Heart right ventricle (tissue), 16 donors: ENCODE data around the gene DYNC1LI1. TPM values are rescaled to one million over a fixed set of nuclear protein-coding genes. Genes with fewer than 3 reads are reported as not detected.

Source experiments
- ATAC-seq, 8 donors: fragments of 200-7000 bp; cut with Tn5 transposase; one replicate each; pipeline ENCODE4 v1.9.1; 2020; ENCODE audit warnings: mild to moderate bottlenecking in 8 of 8, moderate library complexity in 8 of 8, moderate number of reproducible peaks in 1 of 8
- DNase-seq, 2 donors: peaks; one replicate each; pipeline ENCODE4 v3.0.0-alpha.2; 2020
- H3K27ac ChIP-seq, 10 donors: fragments of 200-600 bp; sonication (generic) in 2 of 10; one replicate each; pipeline versions ENCODE4 v1.5.0 to v1.8.0; 2020 to 2022; ENCODE audit warnings: mild to moderate bottlenecking in 3 of 10
- H3K27me3 ChIP-seq, 7 donors: fragments of 200-600 bp; one replicate each; pipeline ENCODE4 v1.8.0; 2021 to 2022; ENCODE audit warnings: mild to moderate bottlenecking in 2 of 7
- H3K36me3 ChIP-seq, 9 donors: fragments of 200-600 bp; sonication (generic) in 1 of 9; one replicate each; pipeline versions ENCODE4 v1.5.0 to v1.8.0; 2020 to 2022; ENCODE audit warnings: mild to moderate bottlenecking in 2 of 9
- H3K4me1 ChIP-seq, 9 donors: fragments of 200-600 bp; sonication (generic) in 1 of 9; one replicate each; pipeline versions ENCODE4 v1.5.0 to v1.8.0; 2020 to 2022; ENCODE audit warnings: mild to moderate bottlenecking in 4 of 9
- H3K4me3 ChIP-seq, 10 donors: fragments of 200-600 bp; sonication (generic) in 2 of 10; one replicate each; pipeline versions ENCODE4 v1.5.0 to v1.8.0; 2020 to 2022; ENCODE audit warnings: mild to moderate bottlenecking in 7 of 10, moderate library complexity in 2 of 10
- H3K9me3 ChIP-seq, 11 donors: fragments of 200-600 bp in 10 of 11; sonication (generic) in 2 of 11; one replicate each; pipeline versions ENCODE4 v1.5.0 to v1.8.0; 2013 to 2022; ENCODE audit warnings: mild to moderate bottlenecking in 2 of 11, control low read depth in 1 of 11, moderate library complexity in 1 of 11
- CTCF ChIP-seq, 9 donors: fragments of 200-600 bp; sonication (generic) in 2 of 9; IDR thresholded peaks; one replicate each; pipeline versions ENCODE4 v1.5.0 to v1.8.0; 2021 to 2022; ENCODE audit warnings: antibody characterized with exemption in 9 of 9, mild to moderate bottlenecking in 5 of 9, moderate library complexity in 1 of 9
- WGBS, 2 donors: extraction: QIAGEN DNeasy Blood & Tissue Kit; methylation state at CpG; one replicate each; pipeline ENCODE4 v1.1.7; 2013; ENCODE audit warnings: inconsistent platforms in 1 of 2; 5-methylcytosine and 5-hydroxymethylcytosine counted together
- intact Hi-C, 10 donors: fragments of 100-400 bp; cut with DNase I; formaldehyde crosslinking; loops; one replicate each; pipeline versions ENCODE4 v1.11.1 to v1.14.2; 2022
- polyA plus RNA-seq, 2 donors: library from polyadenylated mRNA; stranded (reverse); fragments of 200-250 nt; gene quantifications; one replicate each; pipeline ENCODE4 v1.2.3, GENCODE V29; 2013
- total RNA-seq, 10 donors: library from RNA; stranded (reverse); fragmentation: NEBNext Ultra II Directional in 3 of 10; extraction: Animal tissue kit (Norgen Biotek cat#: 25700) in 3 of 10; gene quantifications; one replicate each; pipeline versions ENCODE4 v1.2.1 to v1.2.4, GENCODE V29; 2021 to 2023
- donor health status: Arrhythmogenic right ventricular cardiomyopathy.
- donor health status: ischemic (EF 13 %, LVEDD 7.1; RV severe dilation, severe dysfunction).
- donor health status: healthy with polysubstance abuse.
- donor health status: DM: no; HTN: yes; CAD: no.
- donor health status: DM: no; HTN: no; CAD: no.
- donor health status: ischemic (EF 25% LVEDD 6.9; RV normal size, moderate dysfunction).
- donor health status: ischemic (EF 25% LVEDD 5.7; RV mildly dilated, moderate dysfunction).
- donor health status: healthy.
- donor health status: DM: yes; HTN: yes; CAD: no.
- donor health status: Ischemic cardiomyopathy.
- donor health status: ischemic (EF 35%, LVEDD 5.7; RV mildly dilated, moderate dysfunction).
- donor health status: nonischemic (EF 11% LVEDD 7.7; RV severe dilation, severe dysfunction).
- donor health status: DM: yes; HTN: yes; CAD: no.
- donor health status: PGD.
- donor health status: ischemic (EF 29% LVEDD 5.4; RV normal size, mild dysfunction).
- donor health status: nonischemic (EF 23%, LVEDD 6.1; RV moderate dilation, normal function).

DYNC1LI1 gene
- total and polyA plus RNA-seq, 12 donors: 23.4 to 69.9 (median 52.4) TPM

- Histone ChIP-seq H3K9me3 (no peaks in the 10 kb centered on the region), H3K36me3 (peaks cover 0 to 8% (median 0%) of the 10 kb centered on the region in 9 donors), H3K4me1 (peaks cover 0 to 57% (median 22%) of the 10 kb centered on the region in 9 donors), H3K27ac (no peak overlapping the region), H3K27me3 (no peaks in the 10 kb centered on the region), H3K4me3 (no peak overlapping the region)
- DNase-seq (no peak), ATAC-seq (no peak)
- WGBS, 2 donors: 68 to 75% methylated on average over 3 of the region's 3 CpGs
- TF ChIP-seq CTCF (IDR thresholded peaks at IDR 0.05): no peak
- intact Hi-C loops: no loop called here
Observed at GRCh38 chr3:32557640-32558352, 12.9 kb downstream of the DYNC1LI1 start.

- no peak for TF ChIP-seq CTCF (IDR thresholded peaks at IDR 0.05)
- H3K4me1 ChIP-seq: peaks cover 1 to 64% (median 22%) of the 10 kb centered on the region in 9 donors
- no peaks in the 10 kb centered on the region for H3K27me3 ChIP-seq
- H3K36me3 ChIP-seq: peaks cover 0 to 8% (median 0%) of the 10 kb centered on the region in 9 donors
- 67 to 82% methylated on average over 3 of the region's 3 CpGs for WGBS, 2 donors
- intact Hi-C loops: no loop called here
- DNase-seq (no peak), ATAC-seq (no peak)
- H3K4me3 ChIP-seq: no peak overlapping the region
- H3K9me3 ChIP-seq: no peaks in the 10 kb centered on the region
- no peak overlapping the region for H3K27ac ChIP-seq
Observed at GRCh38 chr3:32556332-32556731, 14.3 kb downstream of the DYNC1LI1 start.

- peaks cover 2 to 56% (median 30%) of the 10 kb centered on the region in 9 donors for H3K4me1 ChIP-seq
- no peak for DNase-seq
- H3K9me3 ChIP-seq: no peaks in the 10 kb centered on the region
- ATAC-seq: no peak
- no peak overlapping the region for H3K27ac ChIP-seq
- H3K36me3 ChIP-seq: peaks cover 0 to under 1% (median 0%) of the 10 kb centered on the region in 9 donors
- no peaks in the 10 kb centered on the region for H3K27me3 ChIP-seq
- intact Hi-C loops: no loop called here
- TF ChIP-seq CTCF (IDR thresholded peaks at IDR 0.05): no peak
- H3K4me3 ChIP-seq: no peak overlapping the region
Observed at GRCh38 chr3:32553973-32554372, 16.7 kb downstream of the DYNC1LI1 start.

GRCh38 chr3:32553459-32553858, 17.2 kb downstream of the DYNC1LI1 start:
- ATAC-seq: no peak

More at GRCh38 chr3:32553459-32553858, 17.2 kb downstream of the DYNC1LI1 start:
- H3K36me3 ChIP-seq: no peaks in the 10 kb centered on the region
- H3K27me3 ChIP-seq: no peaks in the 10 kb centered on the region
- no peaks in the 10 kb centered on the region for H3K9me3 ChIP-seq
- intact Hi-C loops: no loop called here
- H3K4me1 ChIP-seq: peaks cover 2 to 58% (median 30%) of the 10 kb centered on the region in 9 donors
- 92 to 95% methylated on average over 2 of the region's 2 CpGs for WGBS, 2 donors
- H3K4me3 ChIP-seq: no peak overlapping the region
- no peak for DNase-seq
- TF ChIP-seq CTCF (IDR thresholded peaks at IDR 0.05): no peak
- no peak overlapping the region for H3K27ac ChIP-seq
